ENCODE results near the gene HLA-DMB.

GRCh38 chr6:32968093-32968866 is 27.5 kb upstream of the HLA-DMB start, which contains the start of gene BRD2:
- TF ChIP-seq, protein P1, sequence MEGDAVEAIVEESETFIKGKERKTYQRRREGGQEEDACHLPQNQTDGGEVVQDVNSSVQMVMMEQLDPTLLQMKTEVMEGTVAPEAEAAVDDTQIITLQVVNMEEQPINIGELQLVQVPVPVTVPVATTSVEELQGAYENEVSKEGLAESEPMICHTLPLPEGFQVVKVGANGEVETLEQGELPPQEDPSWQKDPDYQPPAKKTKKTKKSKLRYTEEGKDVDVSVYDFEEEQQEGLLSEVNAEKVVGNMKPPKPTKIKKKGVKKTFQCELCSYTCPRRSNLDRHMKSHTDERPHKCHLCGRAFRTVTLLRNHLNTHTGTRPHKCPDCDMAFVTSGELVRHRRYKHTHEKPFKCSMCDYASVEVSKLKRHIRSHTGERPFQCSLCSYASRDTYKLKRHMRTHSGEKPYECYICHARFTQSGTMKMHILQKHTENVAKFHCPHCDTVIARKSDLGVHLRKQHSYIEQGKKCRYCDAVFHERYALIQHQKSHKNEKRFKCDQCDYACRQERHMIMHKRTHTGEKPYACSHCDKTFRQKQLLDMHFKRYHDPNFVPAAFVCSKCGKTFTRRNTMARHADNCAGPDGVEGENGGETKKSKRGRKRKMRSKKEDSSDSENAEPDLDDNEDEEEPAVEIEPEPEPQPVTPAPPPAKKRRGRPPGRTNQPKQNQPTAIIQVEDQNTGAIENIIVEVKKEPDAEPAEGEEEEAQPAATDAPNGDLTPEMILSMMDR (IDR thresholded peaks at IDR 0.05; ENCODE audit: low read depth, low read length, poor library complexity, severe bottlenecking): no peak
- no peak for TF ChIP-seq EZH2phosphoT487 (IDR thresholded peaks at IDR 0.05; ENCODE audit: borderline replicate concordance, low read length)

Data from DOHH2 (cell line).